Neuronal stem cell (in vitro differentiated cells): ENCODE results near the gene PSORS1C1.

Source experiments
- DNase-seq: peaks from one replicate; pipeline ENCODE4 v3.0.0-alpha.2; 2013; ENCODE audit warnings: low spot score
- H2AFZ ChIP-seq: one replicate; pipeline ENCODE4 v1.6.1; 2013; ENCODE audit warnings: mild to moderate bottlenecking, low read length, inconsistent platforms
- H2AK5ac ChIP-seq: 2 replicates; pipeline ENCODE4 v1.6.1; 2013; ENCODE audit warnings: low read depth, mild to moderate bottlenecking, inconsistent platforms, low read length, moderate library complexity, mixed read lengths
- H2BK120ac ChIP-seq: 2 replicates; pipeline ENCODE4 v1.6.1; 2013; ENCODE audit warnings: low read depth, mild to moderate bottlenecking, inconsistent platforms, low read length, moderate library complexity, mixed read lengths
- H2BK12ac ChIP-seq: one replicate; pipeline ENCODE4 v1.6.1; 2013; ENCODE audit warnings: low read length, inconsistent platforms
- H2BK15ac ChIP-seq: 2 replicates; pipeline ENCODE4 v1.6.1; 2013; ENCODE audit warnings: mild to moderate bottlenecking, low read length, inconsistent platforms, mixed read lengths
- H2BK5ac ChIP-seq: one replicate; pipeline ENCODE4 v1.6.1; 2013; ENCODE audit warnings: inconsistent platforms, mild to moderate bottlenecking, low read length, moderate library complexity
- H3K14ac ChIP-seq: one replicate; pipeline ENCODE4 v1.6.1; 2013; ENCODE audit warnings: low read length, inconsistent platforms
- H3K18ac ChIP-seq: 2 replicates; pipeline ENCODE4 v1.6.1; 2013; ENCODE audit warnings: low read length, inconsistent platforms
- H3K23ac ChIP-seq: 2 replicates; pipeline ENCODE4 v1.6.1; 2013; ENCODE audit warnings: low read depth, mild to moderate bottlenecking, mixed read lengths, low read length, inconsistent platforms; ENCODE audit not compliant: poor library complexity
- H3K27ac ChIP-seq: replicated peaks from 3 replicates; pipeline ENCODE4 v1.5.1; 2013; ENCODE audit warnings: low read length, inconsistent platforms
- H3K27me3 ChIP-seq, 3 experiments: 2 replicates each; pipeline ENCODE4 v1.6.1; 2013; ENCODE audit warnings: low read length in 3 of 3, mild to moderate bottlenecking in 2 of 3, inconsistent platforms in 1 of 3, low read depth in 1 of 3, mixed read lengths in 1 of 3, moderate library complexity in 1 of 3; ENCODE audit not compliant: control insufficient read depth in 3 of 3, insufficient read depth in 3 of 3
- H3K36me3 ChIP-seq, 2 donors: replicated peaks in 1 of 2; 2 replicates each; pipeline ENCODE4 v1.6.1; 2013; ENCODE audit warnings: low read length in 2 of 2; ENCODE audit not compliant: control insufficient read depth in 2 of 2, insufficient read depth in 2 of 2
- H3K4ac ChIP-seq: 2 replicates; pipeline ENCODE4 v1.6.1; 2013; ENCODE audit warnings: inconsistent platforms, mild to moderate bottlenecking, low read length, moderate library complexity
- H3K4me1 ChIP-seq, 2 donors: 1 replicate in 1 of 2; 2 replicates in 1 of 2; pipeline ENCODE4 v1.6.1; 2013; ENCODE audit warnings: low read length in 2 of 2, low read depth in 1 of 2; ENCODE audit not compliant: control insufficient read depth in 2 of 2, insufficient read depth in 1 of 2
- H3K4me2 ChIP-seq: one replicate; pipeline ENCODE4 v1.6.1; 2013; ENCODE audit warnings: mild to moderate bottlenecking, low read length, inconsistent platforms; ENCODE audit not compliant: insufficient read depth, poor library complexity, severe bottlenecking
- H3K4me3 ChIP-seq, 2 donors: 2 replicates each; pipeline ENCODE4 v1.5.1; 2013; ENCODE audit warnings: low read length in 2 of 2, mild to moderate bottlenecking in 2 of 2, inconsistent platforms in 1 of 2, moderate library complexity in 1 of 2
- H3K79me1 ChIP-seq: one replicate; pipeline ENCODE4 v1.6.1; 2013; ENCODE audit warnings: low read depth, mild to moderate bottlenecking, inconsistent platforms, low read length, moderate library complexity
- H3K9ac ChIP-seq: one replicate; pipeline ENCODE4 v1.6.1; 2013; ENCODE audit warnings: mild to moderate bottlenecking, low read depth, low read length, inconsistent platforms; ENCODE audit not compliant: poor library complexity
- H3K9me3 ChIP-seq, 2 donors: replicated peaks in 1 of 2; 2 replicates each; pipeline versions ENCODE3 to v1.6.1; 2013; ENCODE audit warnings: low read length in 2 of 2, mild to moderate bottlenecking in 2 of 2, inconsistent platforms in 1 of 2, low read depth in 1 of 2, mixed read lengths in 1 of 2, moderate library complexity in 1 of 2; ENCODE audit not compliant: control insufficient read depth in 2 of 2, insufficient read depth in 1 of 2
- H4K8ac ChIP-seq: one replicate; pipeline ENCODE4 v1.6.1; 2013; ENCODE audit warnings: low read depth, mild to moderate bottlenecking, inconsistent platforms, low read length, moderate library complexity
- H4K91ac ChIP-seq: one replicate; pipeline ENCODE4 v1.6.1; 2013; ENCODE audit warnings: low read length, low read depth, mild to moderate bottlenecking, inconsistent platforms; ENCODE audit not compliant: poor library complexity
- WGBS, 2 donors: extraction: QIAGEN DNeasy Blood & Tissue Kit; methylation state at CpG; one replicate each; pipeline ENCODE4 v1.1.7; 2013; ENCODE audit warnings: missing lambda C conversion rate in 2 of 2, mixed read lengths in 1 of 2; ENCODE audit not compliant: insufficient read length in 2 of 2, insufficient replicate concordance in 1 of 2; ENCODE audit errors: extremely low coverage in 2 of 2; 5-methylcytosine and 5-hydroxymethylcytosine counted together

Gene PSORS1C1

DNA sequence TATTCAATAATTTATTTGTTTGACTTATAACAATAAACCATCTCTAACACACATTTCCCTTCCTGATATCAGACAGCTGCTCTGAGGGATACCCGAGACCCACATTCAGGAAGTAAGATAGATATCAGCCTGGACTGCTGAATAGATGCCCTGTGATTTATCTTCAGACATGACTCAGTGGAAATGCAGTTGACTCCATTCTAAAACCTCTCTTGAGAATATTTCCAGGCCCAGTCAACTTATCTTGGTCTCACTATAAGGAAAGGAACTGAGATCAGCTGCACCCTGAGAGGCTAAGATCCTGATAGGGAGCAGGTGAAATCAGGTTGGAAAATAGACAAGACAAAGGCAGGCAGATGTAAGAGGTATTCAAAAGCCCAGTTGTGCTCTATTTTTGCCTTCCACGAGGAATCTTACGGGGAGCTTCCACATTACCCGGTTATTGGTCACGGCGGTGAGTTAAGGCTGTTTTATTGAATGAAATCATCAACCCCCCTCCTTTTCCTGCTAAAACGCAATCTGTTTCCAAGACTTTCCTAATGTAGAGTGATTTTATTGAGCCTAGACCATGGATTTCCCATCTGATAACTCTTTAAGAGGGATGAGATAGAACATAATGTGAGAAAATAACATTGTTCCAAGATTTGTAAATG, 27.7 kb upstream of the PSORS1C1 start:
- Histone ChIP-seq H2BK15ac (no peak overlapping the region), H2BK120ac (no peak overlapping the region), H3K4ac (no peak overlapping the region), H3K9ac (no peak overlapping the region), H3K4me3 (no peak overlapping the region), H3K18ac (no peak overlapping the region), H2BK12ac (no peak overlapping the region), H4K91ac (no peak overlapping the region), H3K4me2 (no peak overlapping the region), H3K4me1 (peaks cover 0 to 2% of the 10 kb centered on the region in 2 donors), H4K8ac (no peak overlapping the region), H2AK5ac (no peak overlapping the region), H2AFZ (no peak overlapping the region), H3K27ac (no peak overlapping the region), H2BK5ac (no peak overlapping the region), H3K36me3 (no peaks in the 10 kb centered on the region), H3K27me3 (peaks cover 0 to 13% (median 0%) of the 10 kb centered on the region in 3 experiments), H3K79me1 (no peaks in the 10 kb centered on the region), H3K9me3 (no peaks in the 10 kb centered on the region), H3K23ac (no peak overlapping the region), H3K14ac (no peak overlapping the region)
- no peak for DNase-seq
- WGBS, 2 donors, result no CpG with 5 or more reads among the region's 7 CpGs

DNA sequence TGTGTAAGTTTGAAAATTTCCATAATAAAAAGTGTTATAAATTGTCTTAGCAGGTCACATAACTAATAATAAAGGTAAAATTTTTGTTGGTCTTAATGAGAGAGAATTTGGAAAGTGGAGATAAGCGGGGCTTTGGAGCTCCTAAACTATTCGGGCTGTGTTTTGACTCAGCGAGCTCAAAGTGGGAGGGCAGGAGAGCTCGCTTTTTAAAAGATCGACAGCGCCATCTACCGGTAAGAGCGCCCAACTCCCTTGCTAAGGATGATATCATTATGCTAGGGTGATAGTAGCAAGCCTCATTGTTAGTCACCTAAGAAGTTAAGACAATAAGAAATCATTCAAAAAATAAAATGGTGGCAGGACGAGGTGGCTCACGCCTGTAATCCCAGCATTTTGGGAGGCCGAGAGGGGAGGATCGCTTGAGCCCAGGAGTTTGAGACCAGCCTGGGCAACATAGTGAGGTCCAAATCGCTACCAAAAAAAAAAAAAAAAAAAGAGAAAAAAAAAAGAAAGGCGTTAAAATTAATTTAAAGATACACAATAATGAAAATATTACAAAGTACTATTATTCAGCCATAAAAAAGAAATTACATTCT, 27.0 kb upstream of the PSORS1C1 start:
- Histone ChIP-seq H2BK12ac (no peak overlapping the region), H3K27me3 (peaks cover 0 to 13% (median 0%) of the 10 kb centered on the region in 3 experiments), H3K9ac (no peak overlapping the region), H2AK5ac (no peak overlapping the region), H2BK5ac (no peak overlapping the region), H3K27ac (no peak overlapping the region), H3K4ac (no peak overlapping the region), H3K14ac (no peak overlapping the region), H2BK15ac (no peak overlapping the region), H3K79me1 (no peaks in the 10 kb centered on the region), H4K8ac (no peak overlapping the region), H3K23ac (no peak overlapping the region), H3K9me3 (no peaks in the 10 kb centered on the region), H3K4me1 (peaks cover 0 to 2% of the 10 kb centered on the region in 2 donors), H3K4me3 (no peak overlapping the region), H2AFZ (no peak overlapping the region), H4K91ac (no peak overlapping the region), H3K36me3 (no peaks in the 10 kb centered on the region), H3K18ac (no peak overlapping the region), H3K4me2 (no peak overlapping the region), H2BK120ac (no peak overlapping the region)
- peak; percentile 90 for DNase-seq
- no CpG with 5 or more reads among the region's 14 CpGs for WGBS, 2 donors

DNA sequence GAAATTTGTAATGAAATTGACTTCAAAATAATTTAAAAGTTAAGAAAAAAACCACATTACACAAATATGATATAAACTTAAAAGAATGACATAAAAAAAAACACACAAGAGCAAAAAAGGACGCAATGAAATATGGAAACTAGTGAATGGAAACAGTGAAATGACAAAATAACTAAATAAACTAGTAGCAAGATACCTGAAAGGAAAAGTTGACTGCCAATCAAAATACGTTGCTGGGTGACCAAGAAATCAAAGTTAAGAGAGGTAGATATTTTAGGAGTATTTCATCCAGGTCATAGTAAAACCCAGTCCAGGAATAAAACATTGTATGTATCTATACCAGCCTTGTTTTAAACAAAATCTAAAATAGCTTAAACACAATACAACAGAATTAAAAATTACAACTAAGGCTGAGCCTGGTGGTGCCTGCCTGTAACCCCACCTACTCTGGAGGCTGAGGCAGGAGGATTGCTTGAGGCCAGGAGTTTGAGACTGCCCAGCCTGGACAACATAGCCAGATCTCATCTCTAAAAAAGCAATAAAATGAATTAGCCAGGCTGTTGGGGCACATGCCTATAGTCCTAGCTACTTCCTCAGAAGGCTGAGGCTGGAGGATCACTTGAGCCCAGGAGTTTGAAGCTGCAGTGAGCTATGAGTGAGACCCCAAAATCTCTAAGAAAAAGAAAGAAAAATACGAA, 24.2 kb upstream of the PSORS1C1 start:
- Histone ChIP-seq H3K79me1 (no peaks in the 10 kb centered on the region), H2AFZ (no peak overlapping the region), H3K4me2 (no peak overlapping the region), H3K18ac (no peak overlapping the region), H2BK15ac (no peak overlapping the region), H3K4me1 (peaks cover 0 to 2% of the 10 kb centered on the region in 2 donors), H2BK5ac (no peak overlapping the region), H3K27me3 (peaks cover 0 to 17% (median 0%) of the 10 kb centered on the region in 3 experiments), H3K23ac (no peak overlapping the region), H3K27ac (no peak overlapping the region), H3K4ac (no peak overlapping the region), H3K4me3 (no peak overlapping the region), H4K8ac (no peak overlapping the region), H3K14ac (no peak overlapping the region), H2AK5ac (no peak overlapping the region), H2BK12ac (no peak overlapping the region), H4K91ac (no peak overlapping the region), H3K9me3 (no peaks in the 10 kb centered on the region), H3K9ac (no peak overlapping the region), H3K36me3 (no peaks in the 10 kb centered on the region), H2BK120ac (no peak overlapping the region)
- no peak for DNase-seq
- WGBS, 2 donors, result no CpG with 5 or more reads among the region's 3 CpGs

DNA sequence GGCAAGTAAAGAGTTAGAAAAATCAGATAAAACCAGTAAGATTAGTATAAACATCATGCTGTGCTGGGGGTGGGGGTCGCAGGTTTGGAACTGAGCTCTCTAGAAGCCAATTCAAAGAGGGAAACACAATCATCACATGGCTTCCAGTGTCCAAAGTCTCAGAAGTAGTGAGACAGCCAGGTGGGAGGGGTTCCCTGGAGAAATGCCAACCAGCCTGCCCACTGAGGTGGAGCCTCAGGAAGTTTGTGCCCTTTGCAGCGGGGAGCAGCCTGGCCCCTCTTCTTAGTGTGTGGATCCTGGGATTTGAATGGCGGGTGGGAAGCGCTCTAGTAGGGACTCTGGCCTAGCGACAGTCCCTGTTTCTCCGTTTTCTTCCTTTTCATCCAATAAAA, 23.6 kb upstream of the PSORS1C1 start:
- Histone ChIP-seq H3K4me2 (no peak overlapping the region), H2AFZ (no peak overlapping the region), H3K18ac (no peak overlapping the region), H3K23ac (no peak overlapping the region), H2BK120ac (no peak overlapping the region), H3K4me1 (peaks cover 0 to 2% of the 10 kb centered on the region in 2 donors), H2BK15ac (no peak overlapping the region), H3K14ac (no peak overlapping the region), H3K9me3 (no peaks in the 10 kb centered on the region), H4K91ac (no peak overlapping the region), H3K27me3 (peaks cover 0 to 11% (median 0%) of the 10 kb centered on the region in 3 experiments), H3K27ac (no peak overlapping the region), H4K8ac (no peak overlapping the region), H2BK5ac (no peak overlapping the region), H3K4me3 (no peak overlapping the region), H2AK5ac (no peak overlapping the region), H3K79me1 (no peaks in the 10 kb centered on the region), H3K4ac (no peak overlapping the region), H3K9ac (no peak overlapping the region), H2BK12ac (no peak overlapping the region), H3K36me3 (no peaks in the 10 kb centered on the region)
- WGBS, 2 donors, result no CpG with 5 or more reads among the region's 6 CpGs
- DNase-seq, result no peak
